ENCODE results near the gene TSC22D1.

The TSC22D1 gene

DNA sequence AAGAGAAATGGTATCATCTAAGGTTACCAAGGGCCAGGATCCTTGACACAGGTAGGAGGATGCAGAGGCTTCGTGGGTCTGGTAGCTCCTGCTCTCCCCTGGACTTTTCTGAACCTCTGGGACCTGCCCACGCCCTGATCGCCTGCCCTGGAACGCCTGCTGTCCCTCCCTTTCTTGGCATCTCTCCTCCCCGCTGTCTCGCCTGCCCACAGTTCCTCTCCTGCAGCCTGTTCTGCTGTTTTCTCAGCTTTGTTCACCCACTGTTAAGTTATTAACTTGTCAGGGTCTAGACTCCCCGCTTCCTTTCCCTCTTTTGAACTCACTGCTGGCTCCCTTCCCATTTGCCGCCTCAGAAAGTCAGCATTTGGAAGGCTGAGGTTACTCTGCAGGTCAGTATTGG lies 182.7 kb downstream of the TSC22D1 start:
- Histone ChIP-seq H3K4me1 (ENCODE audit: control insufficient read depth, insufficient read depth, low read length) (no peaks in the 10 kb centered on the region), H3K4me3 (ENCODE audit: low read length) (no peak overlapping the region), H3K36me3 (ENCODE audit: control insufficient read depth, insufficient read depth, low read length) (no peaks in the 10 kb centered on the region), H3K9me3 (ENCODE audit: control insufficient read depth, low read length) (no peaks in the 10 kb centered on the region), H3K27me3 (ENCODE audit: control insufficient read depth, insufficient read depth, low read length) (no peaks in the 10 kb centered on the region), H3K9ac (ENCODE audit: low read length) (no peak overlapping the region)

DNA sequence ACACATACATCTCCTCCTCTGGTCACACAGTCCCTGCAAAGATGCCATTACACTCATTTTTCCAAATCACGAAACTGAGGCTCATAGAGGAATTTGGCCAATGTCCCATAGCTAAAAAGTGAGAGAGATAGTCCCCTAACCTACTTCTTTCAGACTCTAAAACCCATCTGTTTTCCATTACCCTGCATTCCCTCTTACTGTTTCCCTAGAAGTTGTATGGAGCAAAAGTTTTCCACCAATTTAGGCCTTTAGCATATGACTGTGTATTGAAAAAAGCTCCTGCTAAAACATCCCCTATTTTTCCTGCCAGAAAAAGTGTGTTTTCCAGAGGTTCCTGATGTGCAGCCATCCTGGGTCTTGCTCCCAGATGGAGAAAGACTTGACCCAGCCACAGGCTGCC lies 186.3 kb downstream of the TSC22D1 start:
- no peaks in the 10 kb centered on the region for H3K9me3 ChIP-seq (ENCODE audit: control insufficient read depth, low read length)
- H3K4me1 ChIP-seq (ENCODE audit: control insufficient read depth, insufficient read depth, low read length): no peaks in the 10 kb centered on the region
- no peak overlapping the region for H3K4me3 ChIP-seq (ENCODE audit: low read length)
- H3K36me3 ChIP-seq (ENCODE audit: control insufficient read depth, insufficient read depth, low read length): no peaks in the 10 kb centered on the region
- no peaks in the 10 kb centered on the region for H3K27me3 ChIP-seq (ENCODE audit: control insufficient read depth, insufficient read depth, low read length)
- no peak overlapping the region for H3K9ac ChIP-seq (ENCODE audit: low read length)

DNA sequence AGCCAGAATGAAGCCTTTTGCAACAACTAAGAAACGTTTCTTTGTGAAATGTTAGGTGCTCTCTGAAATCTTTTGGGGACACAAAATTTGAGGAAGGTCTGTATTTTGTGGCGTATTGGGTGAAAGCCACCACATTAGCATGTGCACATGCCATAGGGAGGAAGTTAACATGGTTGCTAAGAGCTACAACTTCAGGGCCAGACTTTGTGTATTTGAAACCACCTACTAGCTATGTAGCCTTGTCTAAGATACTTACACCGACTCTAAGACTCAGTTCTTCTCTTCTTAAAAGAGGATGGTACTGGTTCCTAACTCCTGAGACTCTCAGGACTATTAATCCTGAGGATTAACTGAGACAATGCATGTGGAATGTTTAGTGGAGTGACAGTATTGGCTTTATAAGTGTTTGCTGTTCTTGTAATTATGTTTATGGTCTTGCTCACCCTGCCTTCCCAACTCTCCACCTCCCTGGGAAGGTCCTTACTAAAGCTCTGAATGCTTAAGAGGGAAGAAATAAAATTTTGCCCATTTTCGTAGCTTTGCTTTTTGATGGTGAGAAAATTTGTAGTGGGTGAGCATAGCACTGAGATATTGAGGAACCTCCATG lies 187.0 kb downstream of the TSC22D1 start:
- no peaks in the 10 kb centered on the region for H3K9me3 ChIP-seq (ENCODE audit: control insufficient read depth, low read length)
- H3K27me3 ChIP-seq (ENCODE audit: control insufficient read depth, insufficient read depth, low read length): no peaks in the 10 kb centered on the region
- H3K4me1 ChIP-seq (ENCODE audit: control insufficient read depth, insufficient read depth, low read length): no peaks in the 10 kb centered on the region
- H3K4me3 ChIP-seq (ENCODE audit: low read length): no peak overlapping the region
- no peaks in the 10 kb centered on the region for H3K36me3 ChIP-seq (ENCODE audit: control insufficient read depth, insufficient read depth, low read length)
- no peak overlapping the region for H3K9ac ChIP-seq (ENCODE audit: low read length)

DNA sequence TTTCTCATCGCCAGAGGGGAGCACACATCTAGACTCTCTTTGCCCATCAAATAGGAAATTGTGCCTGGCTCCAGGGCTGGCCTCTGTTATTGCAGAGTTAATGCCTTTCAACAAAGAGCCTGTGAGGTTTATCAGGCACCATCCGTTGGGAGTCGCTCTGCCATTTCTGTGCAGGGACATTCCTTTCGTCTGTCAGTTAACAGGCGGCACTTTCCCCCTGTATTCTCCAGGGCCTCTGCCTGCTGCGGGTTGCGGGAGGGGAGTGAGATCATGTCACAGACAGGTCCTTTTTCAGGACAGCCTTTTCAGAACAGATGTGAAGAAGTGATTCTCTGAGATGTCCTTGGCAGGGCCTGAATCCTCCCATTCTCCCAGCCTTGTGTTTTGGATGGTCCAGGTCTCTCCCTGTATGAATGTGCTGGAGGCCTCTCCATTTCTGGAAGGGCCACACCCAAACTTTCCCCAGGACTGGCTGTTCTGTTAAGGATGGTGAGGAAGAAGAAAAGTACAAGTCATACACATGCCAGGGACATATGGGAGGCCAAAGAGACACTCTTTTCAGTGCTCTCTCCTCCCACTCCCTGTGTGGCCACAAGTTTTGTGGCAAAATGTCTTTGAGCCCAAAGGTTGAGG lies 187.6 kb downstream of the TSC22D1 start:
- no peaks in the 10 kb centered on the region for H3K36me3 ChIP-seq (ENCODE audit: control insufficient read depth, insufficient read depth, low read length)
- H3K4me1 ChIP-seq (ENCODE audit: control insufficient read depth, insufficient read depth, low read length): no peaks in the 10 kb centered on the region
- no peak overlapping the region for H3K9ac ChIP-seq (ENCODE audit: low read length)
- no peak overlapping the region for H3K4me3 ChIP-seq (ENCODE audit: low read length)
- H3K27me3 ChIP-seq (ENCODE audit: control insufficient read depth, insufficient read depth, low read length): no peaks in the 10 kb centered on the region
- H3K9me3 ChIP-seq (ENCODE audit: control insufficient read depth, low read length): no peaks in the 10 kb centered on the region

DNA sequence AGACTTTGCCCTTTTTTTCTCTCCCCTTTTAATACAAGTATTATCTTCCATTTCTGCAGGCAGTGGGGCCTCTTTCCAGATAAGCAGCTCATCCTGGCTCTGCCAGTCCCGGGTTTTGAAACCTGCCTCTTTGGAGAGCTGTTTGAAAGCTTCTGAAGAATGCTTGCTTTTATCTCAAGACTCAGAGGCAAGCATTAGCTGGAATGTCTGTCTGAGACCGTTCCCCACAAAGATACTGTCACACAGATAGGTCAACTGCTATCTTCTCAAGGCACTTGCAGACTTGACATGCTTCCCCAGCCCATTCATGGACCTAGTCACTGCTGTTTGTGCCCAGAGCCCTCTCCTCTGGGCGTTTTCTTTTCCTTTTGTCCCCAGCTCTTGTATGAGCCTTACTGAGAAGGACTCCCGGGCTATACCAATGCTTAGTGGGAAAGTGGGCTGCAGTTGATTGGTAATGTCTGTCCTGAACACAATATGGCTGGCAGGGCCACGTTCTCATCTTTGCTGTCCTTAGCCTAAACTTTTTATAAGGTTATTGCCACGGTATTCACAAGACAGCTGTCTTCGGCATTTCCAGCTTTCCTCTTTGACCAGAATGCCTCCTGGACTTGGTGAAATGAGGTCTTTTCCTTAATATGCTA lies 189.1 kb downstream of the TSC22D1 start:
- H3K27me3 ChIP-seq (ENCODE audit: control insufficient read depth, insufficient read depth, low read length): no peaks in the 10 kb centered on the region

DNA sequence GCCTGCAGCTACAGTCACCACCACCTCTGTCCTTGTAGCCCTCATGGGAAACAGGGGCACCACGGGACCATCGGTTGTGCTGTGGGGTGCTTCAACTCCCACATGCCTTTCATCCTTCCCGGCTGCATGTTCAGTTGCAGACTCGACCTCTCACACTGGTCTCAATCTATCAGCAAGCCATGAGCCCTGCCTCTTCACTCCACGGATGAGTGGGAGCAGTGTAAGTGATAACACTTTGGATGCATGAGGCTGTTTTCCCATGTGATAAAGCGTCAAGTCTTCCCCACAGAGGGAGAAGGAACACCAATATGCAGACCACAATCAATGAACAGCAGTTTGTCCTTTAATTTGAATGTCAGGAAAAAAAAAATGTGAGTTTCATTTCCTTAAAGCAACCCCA lies 190.3 kb downstream of the TSC22D1 start:
- Histone ChIP-seq H3K4me3 (ENCODE audit: low read length) (no peak overlapping the region), H3K9me3 (ENCODE audit: control insufficient read depth, low read length) (no peaks in the 10 kb centered on the region), H3K9ac (ENCODE audit: low read length) (no peak overlapping the region), H3K36me3 (ENCODE audit: control insufficient read depth, insufficient read depth, low read length) (no peaks in the 10 kb centered on the region), H3K27me3 (ENCODE audit: control insufficient read depth, insufficient read depth, low read length) (no peaks in the 10 kb centered on the region), H3K4me1 (ENCODE audit: control insufficient read depth, insufficient read depth, low read length) (peaks cover 7% of the 10 kb centered on the region)

More for the DNA sequence above, 189.1 kb downstream of the TSC22D1 start:
- peaks cover 6% of the 10 kb centered on the region for H3K4me1 ChIP-seq (ENCODE audit: control insufficient read depth, insufficient read depth, low read length)
- no peaks in the 10 kb centered on the region for H3K36me3 ChIP-seq (ENCODE audit: control insufficient read depth, insufficient read depth, low read length)
- H3K9ac ChIP-seq (ENCODE audit: low read length): no peak overlapping the region
- H3K9me3 ChIP-seq (ENCODE audit: control insufficient read depth, low read length): no peaks in the 10 kb centered on the region
- H3K4me3 ChIP-seq (ENCODE audit: low read length): no peak overlapping the region

DNA sequence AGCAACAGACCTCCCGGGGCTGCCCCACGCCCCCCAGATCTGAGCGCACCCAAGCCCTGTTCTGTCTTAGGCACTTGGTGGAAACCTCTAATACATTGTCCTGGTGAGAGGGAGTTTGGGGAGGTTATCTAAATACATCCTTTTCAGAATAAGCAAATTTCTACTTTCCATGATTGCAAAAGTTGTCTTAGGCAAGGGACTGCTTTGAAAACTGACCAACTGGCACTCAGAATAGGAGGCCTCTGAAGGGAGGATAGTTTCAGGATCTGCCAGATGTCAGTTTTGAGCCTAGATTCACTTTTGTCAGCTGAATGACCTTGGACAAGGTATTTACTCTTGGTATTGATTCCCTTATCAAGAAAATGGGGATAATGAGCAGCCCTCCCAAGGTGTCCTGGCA lies 190.7 kb downstream of the TSC22D1 start:
- peaks cover 11% of the 10 kb centered on the region for H3K4me1 ChIP-seq (ENCODE audit: control insufficient read depth, insufficient read depth, low read length)
- H3K9me3 ChIP-seq (ENCODE audit: control insufficient read depth, low read length): no peaks in the 10 kb centered on the region
- H3K27me3 ChIP-seq (ENCODE audit: control insufficient read depth, insufficient read depth, low read length): no peaks in the 10 kb centered on the region
- H3K4me3 ChIP-seq (ENCODE audit: low read length): no peak overlapping the region
- no peak overlapping the region for H3K9ac ChIP-seq (ENCODE audit: low read length)
- H3K36me3 ChIP-seq (ENCODE audit: control insufficient read depth, insufficient read depth, low read length): no peaks in the 10 kb centered on the region

DNA sequence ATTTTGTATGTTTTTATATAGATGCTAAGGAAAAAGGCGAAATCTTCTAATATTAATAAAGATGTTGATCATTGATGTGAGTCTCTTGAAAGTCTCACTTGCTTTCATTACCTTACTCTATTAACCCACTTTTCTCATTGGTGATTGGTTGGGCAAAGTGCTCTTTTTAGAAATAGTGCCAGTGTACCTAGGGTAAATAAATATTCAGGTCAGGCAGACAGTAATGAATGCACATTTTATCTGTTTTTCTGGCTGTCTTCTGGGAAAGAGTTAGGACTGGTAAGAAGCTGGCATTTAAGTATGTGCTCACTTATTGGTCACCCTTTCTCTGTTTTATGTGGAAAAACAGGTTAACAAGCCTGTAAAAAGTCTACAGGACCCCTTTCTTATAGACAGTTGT lies 191.4 kb downstream of the TSC22D1 start:
- H3K27me3 ChIP-seq (ENCODE audit: control insufficient read depth, insufficient read depth, low read length): no peaks in the 10 kb centered on the region
- H3K9ac ChIP-seq (ENCODE audit: low read length): no peak overlapping the region
- H3K4me1 ChIP-seq (ENCODE audit: control insufficient read depth, insufficient read depth, low read length): peaks cover 14% of the 10 kb centered on the region
- no peaks in the 10 kb centered on the region for H3K9me3 ChIP-seq (ENCODE audit: control insufficient read depth, low read length)
- H3K36me3 ChIP-seq (ENCODE audit: control insufficient read depth, insufficient read depth, low read length): no peaks in the 10 kb centered on the region
- H3K4me3 ChIP-seq (ENCODE audit: low read length): no peak overlapping the region

DNA sequence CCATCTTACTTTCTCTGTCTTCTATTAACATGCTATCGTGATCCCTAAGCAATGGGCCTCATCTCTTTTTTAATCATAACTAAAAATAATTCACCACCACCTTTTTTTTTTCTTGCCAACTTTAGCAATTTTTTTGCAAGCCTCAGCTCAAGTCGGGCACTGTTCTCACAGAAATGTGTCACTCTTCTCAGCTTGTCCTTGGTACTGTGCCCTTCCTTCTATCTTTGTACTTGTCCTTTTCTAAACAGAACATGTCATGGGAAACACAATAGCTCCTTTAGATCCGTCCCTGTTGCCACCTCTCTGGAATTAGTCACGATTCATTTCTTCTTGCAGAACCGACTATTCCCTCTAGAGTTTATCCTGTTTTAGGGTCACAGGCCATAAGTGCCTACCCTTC lies 192.2 kb downstream of the TSC22D1 start:
- H3K9ac ChIP-seq (ENCODE audit: low read length): no peak overlapping the region
- no peak overlapping the region for H3K4me3 ChIP-seq (ENCODE audit: low read length)
- H3K4me1 ChIP-seq (ENCODE audit: control insufficient read depth, insufficient read depth, low read length): peaks cover 20% of the 10 kb centered on the region
- no peaks in the 10 kb centered on the region for H3K27me3 ChIP-seq (ENCODE audit: control insufficient read depth, insufficient read depth, low read length)
- H3K36me3 ChIP-seq (ENCODE audit: control insufficient read depth, insufficient read depth, low read length): no peaks in the 10 kb centered on the region
- H3K9me3 ChIP-seq (ENCODE audit: control insufficient read depth, low read length): no peaks in the 10 kb centered on the region

DNA sequence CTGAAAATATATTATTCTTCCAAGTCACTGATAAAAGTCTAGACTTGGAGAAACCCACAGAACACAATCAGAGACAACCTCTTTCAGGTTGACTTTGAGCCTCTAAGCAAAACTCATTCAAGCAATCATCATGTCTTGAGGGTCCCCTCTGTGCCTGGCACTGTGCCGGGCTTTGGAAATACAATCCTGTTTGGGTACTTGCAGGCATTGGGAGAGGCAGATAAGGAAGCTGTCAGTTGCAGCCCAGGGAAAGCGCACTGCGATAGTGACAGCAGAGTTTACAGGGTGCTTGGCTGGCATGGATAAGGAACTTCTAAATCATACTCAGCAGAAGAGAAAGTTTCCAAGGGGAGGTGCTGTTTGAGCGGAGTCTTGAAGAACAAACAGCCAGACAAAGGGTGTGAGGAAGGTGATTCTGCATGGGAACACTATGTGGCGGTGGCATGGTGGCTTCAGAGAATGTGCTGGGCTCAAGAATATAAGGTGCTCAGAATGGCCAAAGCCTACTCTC lies 193.4 kb downstream of the TSC22D1 start:
- no peaks in the 10 kb centered on the region for H3K27me3 ChIP-seq (ENCODE audit: control insufficient read depth, insufficient read depth, low read length)
- H3K4me1 ChIP-seq (ENCODE audit: control insufficient read depth, insufficient read depth, low read length): peaks cover 21% of the 10 kb centered on the region
- no peaks in the 10 kb centered on the region for H3K9me3 ChIP-seq (ENCODE audit: control insufficient read depth, low read length)
- H3K4me3 ChIP-seq (ENCODE audit: low read length): no peak overlapping the region
- H3K36me3 ChIP-seq (ENCODE audit: control insufficient read depth, insufficient read depth, low read length): no peaks in the 10 kb centered on the region
- H3K9ac ChIP-seq (ENCODE audit: low read length): peak overlapping the region; percentile 15

Measured in mucosa of stomach (tissue), 1 donor.